Naive thymus-derived CD8-positive, alpha-beta T cell (primary cell): ENCODE data around the gene GJA10. TPM values are rescaled to one million over a fixed set of nuclear protein-coding genes. Genes with fewer than 3 reads are reported as not detected.

Source experiments
- ATAC-seq, 2 donors: fragments of 150-1000 bp; cut with Tn5 transposase in 1 of 2; sonication (Bioruptor Pico), chemical (Tn5 transposase) in 1 of 2; 1 replicate in 1 of 2; 2 replicates in 1 of 2; pipeline ENCODE4 v1.10.0; 2021; ENCODE audit warnings: mild to moderate bottlenecking in 2 of 2, moderate library complexity in 2 of 2
- POLR2A ChIA-PET: fragments of 350-600 bp; sonication (Branson Sonifier 250); formaldehyde crosslinking; loops from one replicate; lab custom pipeline; 2021; ENCODE audit warnings: antibody characterized with exemption; lab: Charles Lee
- DNase-seq, 10 donors: peaks; one replicate each; pipeline versions ENCODE4 v3.0.0 to v3.0.0-alpha.2; 2020 to 2022
- H3K27ac Mint-ChIP-seq, 10 donors: one replicate each; pipeline ENCODE4 v1.8.0; 2020 to 2022; ENCODE audit warnings: mild to moderate bottlenecking in 10 of 10, mixed read lengths in 10 of 10, moderate library complexity in 4 of 10, inconsistent platforms in 1 of 10
- H3K27me3 Mint-ChIP-seq, 5 donors: one replicate each; pipeline ENCODE4 v1.8.0; 2021 to 2022; ENCODE audit warnings: mixed read lengths in 5 of 5
- H3K36me3 Mint-ChIP-seq, 3 donors: one replicate each; pipeline ENCODE4 v1.8.0; 2020 to 2022; ENCODE audit warnings: mixed read lengths in 3 of 3, mild to moderate bottlenecking in 2 of 3, inconsistent platforms in 1 of 3
- H3K4me1 Mint-ChIP-seq, 4 donors: one replicate each; pipeline ENCODE4 v1.8.0; 2021 to 2022; ENCODE audit warnings: mixed read lengths in 4 of 4
- H3K4me3 Mint-ChIP-seq, 10 donors: one replicate each; pipeline ENCODE4 v1.8.0; 2020 to 2022; ENCODE audit warnings: mild to moderate bottlenecking in 10 of 10, mixed read lengths in 10 of 10, moderate library complexity in 6 of 10, inconsistent platforms in 1 of 10
- H3K9me3 Mint-ChIP-seq, 9 donors: one replicate each; pipeline ENCODE4 v1.8.0; 2020 to 2022; ENCODE audit warnings: mixed read lengths in 9 of 9, mild to moderate bottlenecking in 3 of 9, inconsistent platforms in 1 of 9, moderate library complexity in 1 of 9
- polyA plus RNA-seq, 3 donors: library from polyadenylated mRNA; unstranded; fragments of 300-500 nt; fragmentation: Illumina TruSeq; gene quantifications; one replicate each; pipeline ENCODE4 v1.2.3, GENCODE V29; 2021
- total RNA-seq, 8 experiments: library from RNA in 2 of 8; stranded (reverse) in 2 of 8; gene quantifications; one replicate each; pipeline ENCODE4 v1.2.3 and lab custom pipeline; 2021 to 2026

GJA10 gene
- total and polyA plus RNA-seq, 5 experiments from 2014 or later: not detected

- H3K36me3 Mint-ChIP-seq: peaks cover 0 to 75% (median 0%) of the 10 kb centered on the region in 3 donors
- peaks cover 23 to 65% (median 44%) of the 10 kb centered on the region in 4 donors for H3K4me1 Mint-ChIP-seq
- H3K27me3 Mint-ChIP-seq: no peaks in the 10 kb centered on the region
- DNase-seq (peak; percentile 33 to 84 (median 68)), ATAC-seq (peak; percentile 92 to 93)
- POLR2A ChIA-PET: interaction anchor here (0.6 to 1.7 kb wide), 12 partner anchors 12 to 539 kb away, joined by 3 to 9 read pairs (median 4); partner anchors contain the start of gene BACH2
- peak overlapping the region; percentile 11 to 94 (median 84) for H3K27ac Mint-ChIP-seq
- no peaks in the 10 kb centered on the region for H3K9me3 Mint-ChIP-seq
- H3K4me3 Mint-ChIP-seq: peak overlapping the region in 2 of 10 donors; percentile 22 to 38
Measured at GRCh38 chr6:89940225-89941027, 46.2 kb downstream of the GJA10 start.

GRCh38 chr6:89941031-89941762 lies 46.9 kb downstream of the GJA10 start:
- no peak for DNase-seq
- ATAC-seq: peak; percentile 24 to 27
- Mint-ChIP-seq H3K27me3 (no peaks in the 10 kb centered on the region), H3K27ac (peak overlapping the region; percentile 73 to 94 (median 85)), H3K9me3 (no peaks in the 10 kb centered on the region), H3K4me3 (peak overlapping the region in 4 of 10 donors; percentile 1 to 24 (median 16)), H3K36me3 (peaks cover 0 to 75% (median 2%) of the 10 kb centered on the region in 3 donors), H3K4me1 (peaks cover 23 to 65% (median 48%) of the 10 kb centered on the region in 4 donors)
- POLR2A ChIA-PET: interaction anchor here (0.6 to 1.7 kb wide), 8 partner anchors 12 to 538 kb away, joined by 3 to 9 read pairs (median 4); partner anchors contain the start of gene BACH2

- DNase-seq (no peak), ATAC-seq (no peak)
- Mint-ChIP-seq H3K4me3 (peak overlapping the region in 1 of 10 donors; percentile 32), H3K36me3 (peaks cover 0 to 75% (median 7%) of the 10 kb centered on the region in 3 donors), H3K4me1 (peaks cover 29 to 64% (median 51%) of the 10 kb centered on the region in 4 donors), H3K27me3 (no peaks in the 10 kb centered on the region), H3K9me3 (no peaks in the 10 kb centered on the region), H3K27ac (peak overlapping the region; percentile 73 to 94 (median 85))
- POLR2A ChIA-PET: interaction anchor here (1.0 to 1.7 kb wide), 4 partner anchors 11 to 350 kb away, joined by 3 to 5 read pairs (median 3); no protein-coding TSS in a partner anchor
Measured at GRCh38 chr6:89941763-89942497, 47.7 kb downstream of the GJA10 start.

DNA sequence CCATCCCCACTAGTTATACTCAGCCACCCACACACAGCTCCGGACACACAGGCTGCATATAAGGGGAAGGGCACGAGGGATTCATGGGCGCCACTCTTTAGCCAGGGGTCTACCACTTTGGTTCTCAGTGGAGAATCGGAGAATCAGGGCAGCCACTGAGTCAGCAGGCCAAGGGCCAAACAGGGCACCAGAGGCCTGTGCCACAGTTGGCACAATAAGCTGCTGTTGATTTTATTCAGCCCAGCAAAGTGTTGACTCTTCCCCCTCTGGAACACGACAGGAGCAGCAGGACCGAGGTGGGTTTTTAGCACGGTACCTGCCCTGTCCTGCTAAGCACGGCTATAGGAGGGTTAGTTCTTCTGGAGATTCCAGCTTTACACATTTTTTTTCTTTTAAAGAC lies 48.3 kb downstream of the GJA10 start:
- peak overlapping the region; percentile 59 to 91 (median 82) for H3K27ac Mint-ChIP-seq
- ATAC-seq: no peak
- peaks cover 0 to 76% (median 12%) of the 10 kb centered on the region in 3 donors for H3K36me3 Mint-ChIP-seq
- peaks cover 30 to 69% (median 54%) of the 10 kb centered on the region in 4 donors for H3K4me1 Mint-ChIP-seq
- H3K27me3 Mint-ChIP-seq: no peaks in the 10 kb centered on the region
- POLR2A ChIA-PET: interaction anchor here (0.6 to 1.0 kb wide), 2 partner anchors 10 to 194 kb away, joined by 3 read pairs; no protein-coding TSS in a partner anchor
- no peak for DNase-seq
- H3K9me3 Mint-ChIP-seq: no peaks in the 10 kb centered on the region
- peak overlapping the region in 1 of 10 donors; percentile 32 for H3K4me3 Mint-ChIP-seq

DNA sequence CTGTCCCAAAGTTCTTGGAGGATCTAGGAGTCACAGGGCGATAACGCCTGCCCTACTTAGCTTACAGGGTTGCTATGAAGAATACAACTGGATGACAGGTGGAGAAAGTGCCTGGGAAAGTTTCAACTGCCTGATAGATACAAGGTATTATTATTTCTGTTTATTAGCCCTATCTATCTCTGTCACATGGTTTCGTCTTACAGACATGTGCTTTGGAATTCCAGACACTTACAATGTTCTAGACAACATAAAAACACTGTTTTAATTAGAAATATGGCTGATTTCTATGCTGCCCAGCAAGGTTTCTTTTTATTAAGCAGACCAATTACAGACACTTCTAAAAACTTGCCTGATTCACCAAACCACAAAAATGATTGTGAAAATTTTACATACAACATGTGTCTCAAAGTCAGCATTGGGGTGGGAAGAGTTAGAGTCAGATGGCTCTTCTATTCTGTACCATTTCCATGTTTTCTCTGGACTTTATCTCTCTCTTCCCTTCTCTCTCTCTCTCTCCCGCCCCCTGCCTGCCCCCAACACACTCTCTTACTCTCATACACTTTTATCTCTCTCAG lies 50.0 kb downstream of the GJA10 start:
- Mint-ChIP-seq H3K9me3 (no peaks in the 10 kb centered on the region), H3K27ac (peak overlapping the region; percentile 60 to 89 (median 82)), H3K4me1 (peaks cover 31 to 66% (median 54%) of the 10 kb centered on the region in 4 donors), H3K27me3 (no peaks in the 10 kb centered on the region), H3K4me3 (no peak overlapping the region), H3K36me3 (peaks cover 0 to 69% (median 13%) of the 10 kb centered on the region in 3 donors)
- POLR2A ChIA-PET: interaction anchor here (0.6 to 1.3 kb wide), 2 partner anchors 11 to 42 kb away, joined by 5 to 6 read pairs; no protein-coding TSS in a partner anchor
- ATAC-seq: no peak
- DNase-seq: no peak

DNA sequence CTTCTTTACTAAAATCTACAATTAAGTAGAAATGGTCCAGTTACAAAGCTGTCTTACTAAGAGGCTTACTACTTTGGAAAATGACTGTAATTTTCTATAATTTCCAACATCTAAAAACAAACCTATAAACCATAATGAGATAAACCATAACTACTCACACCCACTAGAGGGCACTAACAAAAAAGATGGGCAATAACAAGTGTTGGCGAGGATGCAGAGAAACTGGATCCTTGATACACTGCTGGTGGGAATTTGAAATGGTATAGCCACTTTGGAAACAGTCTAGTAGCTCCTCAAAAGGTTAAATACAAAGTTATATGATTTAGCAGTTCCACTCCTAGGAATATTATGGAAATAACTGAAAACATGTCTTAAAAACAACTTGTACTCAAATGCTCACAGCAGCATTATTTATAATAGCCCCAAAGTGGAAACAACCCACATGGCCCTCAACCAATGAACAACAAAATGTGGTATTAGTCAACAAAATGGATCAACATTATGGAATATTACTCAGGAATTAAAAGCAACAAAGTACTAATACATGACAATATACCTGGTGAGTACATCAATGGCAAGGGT lies 50.6 kb downstream of the GJA10 start:
- Mint-ChIP-seq H3K9me3 (no peaks in the 10 kb centered on the region), H3K27me3 (no peaks in the 10 kb centered on the region), H3K4me1 (peaks cover 37 to 72% (median 60%) of the 10 kb centered on the region in 4 donors), H3K36me3 (peaks cover 6 to 74% (median 19%) of the 10 kb centered on the region in 3 donors), H3K27ac (peak overlapping the region; percentile 49 to 89 (median 78)), H3K4me3 (no peak overlapping the region)
- ATAC-seq (peak in 1 of 2 donors; percentile 29), DNase-seq (peak in 3 of 10 donors; percentile 38 to 42 (median 41))
- POLR2A ChIA-PET: interaction anchor here (0.6 to 1.3 kb wide), 2 partner anchors 10 to 41 kb away, joined by 5 to 6 read pairs; no protein-coding TSS in a partner anchor

Other genes starting within 250 kb of the GJA10 start
- gene MDN1, start 74.7 kb upstream of the GJA10 start, total RNA-seq: 10 to 100 TPM; 60.7 to 62.5 TPM
- 10 to 100 TPM in 1 of 3 donors, 1 to 10 TPM in 2; 3.4 to 10.2 (median 5.0) TPM for gene MDN1, start 74.7 kb upstream of the GJA10 start, polyA plus RNA-seq
- gene CASP8AP2, start 64.6 kb upstream of the GJA10 start, total RNA-seq: 10 to 100 TPM; 51.2 to 54.4 TPM
- gene CASP8AP2, start 64.6 kb upstream of the GJA10 start, polyA plus RNA-seq: 10 to 100 TPM; 37.7 to 47.0 (median 42.5) TPM